Muscle of arm (tissue), 12 donors: ENCODE measurements around the gene REG3A. TPM values are rescaled to one million over a fixed set of nuclear protein-coding genes. Genes with fewer than 3 reads are reported as not detected.

Experiments
- DNase-seq: peaks from one replicate; pipeline ENCODE4 v3.0.0-alpha.2; 2013
- polyA plus RNA-seq, 12 donors: library from polyadenylated mRNA; unstranded; fragments of 120-200 nt; gene quantifications; one replicate each; pipeline ENCODE4 v1.2.1, GENCODE V29; 2013; ENCODE audit not compliant: insufficient read length in 12 of 12

Gene REG3A
- polyA plus RNA-seq, 12 donors = not detected

DNA sequence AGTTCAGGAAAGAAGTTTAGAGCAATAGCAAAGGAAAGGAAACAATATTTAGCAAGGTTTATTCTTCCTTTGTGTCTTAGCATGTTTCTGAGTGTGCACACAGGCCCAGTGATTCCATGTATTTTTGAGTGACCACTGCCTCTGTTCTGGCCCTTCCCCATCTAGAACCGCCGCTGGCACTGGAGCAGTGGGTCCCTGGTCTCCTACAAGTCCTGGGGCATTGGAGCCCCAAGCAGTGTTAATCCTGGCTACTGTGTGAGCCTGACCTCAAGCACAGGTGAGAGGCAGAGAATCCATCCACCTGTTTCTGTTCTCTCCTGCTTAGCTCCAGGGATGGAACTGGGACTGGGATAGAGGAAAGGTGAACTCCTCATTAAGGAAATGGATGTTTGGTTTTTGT, 36.9 kb downstream of the REG3A start:
- no peak for DNase-seq

DNA sequence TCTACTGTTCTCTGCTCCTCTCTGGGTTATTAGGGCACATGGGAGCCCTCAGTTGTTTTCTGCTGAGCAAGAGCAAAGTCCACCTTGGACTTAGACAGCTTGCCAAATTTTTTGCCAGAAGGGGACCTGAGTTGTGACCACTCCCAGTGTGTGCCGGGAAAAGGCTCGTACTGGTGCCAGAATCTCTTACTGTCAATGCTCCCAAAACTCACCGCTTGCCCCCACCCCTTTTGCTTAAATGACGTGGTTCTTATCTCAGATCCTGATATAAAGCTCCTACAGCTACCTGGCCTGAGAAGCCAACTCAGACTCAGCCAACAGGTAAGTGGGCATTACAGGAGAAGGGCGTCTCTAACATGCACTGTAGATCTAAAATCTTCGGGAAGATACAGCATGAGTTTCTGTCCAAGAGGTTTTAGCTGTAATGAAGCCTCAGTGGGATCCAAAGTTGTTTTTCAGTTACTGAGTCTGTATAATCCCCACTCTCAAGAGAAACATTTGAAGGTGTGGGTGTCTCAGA, 39.3 kb downstream of the REG3A start, which contains the start of gene REG1A:
REG1A (plus strand) TSS at position 295 of the 520 bp plus-strand sequence. CDS start 374 bp downstream, outside the sequence.
- no peak for DNase-seq

DNA sequence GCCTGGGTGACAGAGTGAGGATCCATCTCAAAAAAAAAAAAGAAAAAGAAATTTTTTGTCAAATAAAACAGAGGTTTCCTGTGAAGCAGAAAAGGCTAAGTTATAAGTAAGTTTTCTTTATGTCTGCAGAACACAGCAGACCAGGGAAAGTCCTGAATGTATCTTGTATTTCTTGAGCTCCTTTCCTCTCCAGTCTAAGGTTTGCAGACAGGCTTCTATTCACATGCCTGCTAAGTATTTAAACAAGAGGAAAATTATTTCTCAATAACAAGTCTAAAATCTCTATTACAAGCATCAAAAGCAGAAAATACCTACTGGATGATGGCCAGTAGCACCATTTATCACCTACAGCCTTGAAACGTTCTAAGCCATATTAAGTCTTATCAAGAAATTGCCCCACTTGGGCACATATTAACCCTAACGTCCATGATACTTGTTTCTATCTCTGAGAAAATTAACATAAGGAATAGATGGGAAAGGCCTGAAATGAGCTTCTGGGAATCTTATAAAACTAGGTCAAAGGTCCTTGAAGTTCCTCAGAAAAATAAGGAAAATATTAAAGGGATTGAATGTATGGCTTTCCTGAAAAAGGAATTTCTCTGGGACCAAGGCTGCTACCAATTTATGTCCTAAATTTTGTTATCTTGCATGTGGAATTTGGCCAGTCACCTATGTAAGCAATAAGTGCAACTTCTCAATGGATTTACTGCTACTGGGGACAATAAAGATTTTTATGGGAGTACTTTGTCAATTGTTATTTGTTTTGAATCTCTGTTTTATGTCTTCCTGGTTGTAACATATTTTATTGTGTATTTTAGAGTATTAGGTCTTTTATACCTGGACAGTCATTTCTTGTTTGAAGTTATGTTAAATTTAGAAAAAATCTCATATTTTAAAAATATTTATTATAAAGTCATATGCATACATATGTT, 42.3 kb downstream of the REG3A start:
- no peak for DNase-seq

DNA sequence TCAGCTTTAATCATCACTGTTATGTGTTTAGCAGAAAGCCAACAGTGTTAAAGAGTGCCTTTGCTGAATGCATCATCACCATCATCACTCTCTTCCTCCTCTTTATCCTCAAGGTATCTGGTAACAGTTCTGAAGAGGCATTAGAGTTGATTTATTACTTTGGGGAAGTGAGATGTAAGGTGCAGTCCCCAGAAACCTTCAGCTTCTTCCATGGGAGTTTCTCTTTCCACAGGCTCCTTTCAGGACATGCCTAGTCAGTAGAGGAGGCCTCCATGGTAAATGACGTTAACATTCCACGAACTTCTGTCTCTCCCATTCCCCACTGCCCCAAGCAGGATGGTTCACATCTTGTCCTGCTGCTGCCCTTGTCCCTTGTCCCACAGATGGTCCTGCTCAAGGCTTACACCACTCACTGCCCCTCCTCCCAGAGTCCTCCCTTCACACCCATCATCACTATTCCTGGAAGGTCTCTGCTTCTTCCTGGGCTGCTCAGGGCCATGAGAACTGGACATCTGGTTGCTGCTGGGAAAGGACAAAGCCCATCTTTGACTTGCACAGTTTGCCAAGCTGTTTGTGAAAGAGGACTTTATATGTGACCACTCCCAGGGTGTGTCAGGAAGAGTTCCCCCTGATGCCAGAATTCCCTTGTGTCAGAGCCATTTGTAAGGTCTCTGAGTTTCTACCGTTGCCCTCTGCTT, 44.6 kb downstream of the REG3A start:
- DNase-seq = no peak

DNA sequence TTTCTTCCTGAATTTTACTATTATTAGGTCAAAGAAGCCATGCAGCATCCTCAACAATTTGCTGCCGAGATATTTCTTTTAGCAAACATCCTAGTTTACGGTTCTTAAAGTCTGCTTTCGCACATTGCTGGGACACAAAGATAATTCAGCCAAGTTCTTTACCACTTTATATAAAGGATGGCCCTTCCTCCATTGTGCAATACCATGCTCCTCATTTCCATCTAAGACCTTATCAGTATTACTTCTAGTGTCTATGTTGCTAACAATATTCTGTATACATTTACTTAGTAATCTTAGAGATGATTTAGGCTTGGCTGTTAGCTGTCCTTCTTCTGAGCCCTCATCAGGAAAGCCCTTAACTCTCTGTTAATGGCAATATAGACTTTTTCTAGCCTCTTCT, 47.3 kb downstream of the REG3A start:
- DNase-seq = no peak

Other genes starting within 250 kb of the REG3A start
- gene REG3G, start 134.1 kb downstream of the REG3A start, polyA plus RNA-seq = not detected
- not detected for gene REG1B, start 71.8 kb downstream of the REG3A start, polyA plus RNA-seq
- gene REG1A, start 39.3 kb downstream of the REG3A start, polyA plus RNA-seq = not detected